ENCODE data around the gene MEAK7. TPM values are rescaled to one million over a fixed set of nuclear protein-coding genes. Genes with fewer than 3 reads are reported as not detected.

MEAK7 gene
- total and polyA plus RNA-seq, 2 donors, result 4.4 to 7.3 TPM

DNA sequence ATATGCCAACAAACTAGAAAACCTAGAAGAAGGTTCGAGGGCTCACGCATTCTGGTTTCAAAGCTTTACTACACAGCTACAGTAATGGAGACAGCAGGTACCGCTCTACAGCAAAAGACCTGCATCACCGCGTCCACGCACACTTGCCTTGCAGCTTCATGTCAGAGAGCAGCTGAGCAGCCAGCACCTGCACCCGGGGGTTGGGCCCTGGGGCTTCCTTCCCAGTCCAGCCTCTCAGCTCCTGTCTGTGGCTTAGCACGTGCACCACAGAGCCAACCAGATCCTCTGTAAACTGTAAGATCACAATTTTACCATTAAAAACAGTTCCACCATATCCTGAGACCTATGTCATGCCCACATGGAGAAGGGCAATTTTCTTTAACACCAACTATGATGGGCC is 15.3 kb downstream of the MEAK7 start:
- peaks cover 0 to 5% of the 10 kb centered on the region in 2 donors for H3K9me3 ChIP-seq (ENCODE audit: control insufficient read depth in 2 of 2, insufficient read depth in 1 of 2, low read length in 1 of 2)
- peak overlapping the region in 1 of 2 donors; percentile 18 for H3K27ac ChIP-seq (ENCODE audit: low read depth in 1 of 2, low read length in 1 of 2)
- H3K36me3 ChIP-seq (ENCODE audit: control insufficient read depth in 2 of 2, insufficient read depth in 2 of 2, low read length in 1 of 2), result peaks cover 0 to 9% of the 10 kb centered on the region in 2 donors
- H3K27me3 ChIP-seq (ENCODE audit: control insufficient read depth in 2 of 2, insufficient read depth in 1 of 2, low read length in 1 of 2), result no peaks in the 10 kb centered on the region
- 56% methylated on average over 8 of the region's 8 CpGs for WGBS
- H3K4me1 ChIP-seq (ENCODE audit: control insufficient read depth in 2 of 2, insufficient read depth in 2 of 2, low read length in 2 of 2), result peaks cover 0 to 6% of the 10 kb centered on the region in 2 donors
- H3K4me3 ChIP-seq (ENCODE audit: low read length in 2 of 2), result no peak overlapping the region
- DNase-seq (ENCODE audit: low read depth in 6 of 9, low spot score in 9 of 9), result peak in 4 of 9 donors; percentile 48 to 70 (median 50)

DNA sequence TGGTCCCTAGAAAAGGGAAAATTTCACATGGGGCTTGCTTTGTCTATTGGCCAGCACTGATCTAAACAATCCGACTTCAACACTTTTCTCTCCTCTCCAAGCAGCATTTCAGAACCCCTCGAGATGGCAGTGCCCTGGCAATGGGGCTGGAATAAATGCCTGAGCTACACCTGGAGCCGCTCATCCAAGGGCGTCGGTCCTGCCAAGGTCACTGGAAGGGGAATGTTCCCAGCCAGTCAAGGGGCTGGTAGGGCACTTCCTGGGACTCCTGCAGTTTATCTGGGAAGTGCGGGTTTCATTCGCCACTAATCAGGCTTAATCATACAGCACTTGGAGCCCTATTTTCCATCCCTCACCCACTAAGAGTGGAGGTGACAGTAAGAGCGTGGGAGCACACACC is 17.1 kb downstream of the MEAK7 start:
- Histone ChIP-seq H3K4me1 (ENCODE audit: control insufficient read depth in 2 of 2, insufficient read depth in 2 of 2, low read length in 2 of 2) (peaks cover 0 to 6% of the 10 kb centered on the region in 2 donors), H3K9me3 (ENCODE audit: control insufficient read depth in 2 of 2, insufficient read depth in 1 of 2, low read length in 1 of 2) (no peaks in the 10 kb centered on the region), H3K27me3 (ENCODE audit: control insufficient read depth in 2 of 2, insufficient read depth in 1 of 2, low read length in 1 of 2) (no peaks in the 10 kb centered on the region), H3K4me3 (ENCODE audit: low read length in 2 of 2) (no peak overlapping the region), H3K36me3 (ENCODE audit: control insufficient read depth in 2 of 2, insufficient read depth in 2 of 2, low read length in 1 of 2) (peaks cover 0 to 7% of the 10 kb centered on the region in 2 donors), H3K27ac (ENCODE audit: low read depth in 1 of 2, low read length in 1 of 2) (no peak overlapping the region)
- DNase-seq (ENCODE audit: low read depth in 6 of 9, low spot score in 9 of 9), result no peak
- 98% methylated on average over 8 of the region's 8 CpGs for WGBS

GRCh38 chr16:84486551-84487235 is 17.8 kb downstream of the MEAK7 start:
- Histone ChIP-seq H3K4me3 (ENCODE audit: low read length in 2 of 2) (no peak overlapping the region), H3K27me3 (ENCODE audit: control insufficient read depth in 2 of 2, insufficient read depth in 1 of 2, low read length in 1 of 2) (no peaks in the 10 kb centered on the region), H3K4me1 (ENCODE audit: control insufficient read depth in 2 of 2, insufficient read depth in 2 of 2, low read length in 2 of 2) (peaks cover 0 to 6% of the 10 kb centered on the region in 2 donors), H3K27ac (ENCODE audit: low read depth in 1 of 2, low read length in 1 of 2) (no peak overlapping the region), H3K9me3 (ENCODE audit: control insufficient read depth in 2 of 2, insufficient read depth in 1 of 2, low read length in 1 of 2) (no peaks in the 10 kb centered on the region), H3K36me3 (ENCODE audit: control insufficient read depth in 2 of 2, insufficient read depth in 2 of 2, low read length in 1 of 2) (peaks cover 0 to 7% of the 10 kb centered on the region in 2 donors)
- 95% methylated on average over 17 of the region's 17 CpGs for WGBS
- DNase-seq (ENCODE audit: low read depth in 6 of 9, low spot score in 9 of 9), result no peak

DNA sequence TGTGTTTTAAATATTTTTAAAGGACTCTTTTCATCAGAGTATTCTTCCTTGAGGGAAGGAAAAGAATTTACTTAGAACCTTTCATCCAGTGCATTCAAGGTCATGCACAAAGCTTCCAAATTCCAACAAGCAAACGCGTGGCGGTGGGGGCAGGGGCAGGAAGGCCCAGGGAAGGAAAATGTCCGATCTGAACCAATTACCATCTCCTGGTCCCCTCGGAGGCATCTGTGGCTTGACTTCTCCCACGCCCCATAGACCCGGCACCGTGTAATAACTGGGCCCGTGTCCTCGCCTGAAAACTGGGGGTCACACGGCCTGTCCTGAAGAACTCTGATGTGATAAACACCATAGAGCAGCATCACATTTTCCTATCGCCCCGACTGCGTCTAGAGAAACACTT is 18.3 kb downstream of the MEAK7 start:
- 94% methylated on average over 14 of the region's 14 CpGs for WGBS
- H3K27ac ChIP-seq (ENCODE audit: low read depth in 1 of 2, low read length in 1 of 2), result no peak overlapping the region
- no peaks in the 10 kb centered on the region for H3K9me3 ChIP-seq (ENCODE audit: control insufficient read depth in 2 of 2, insufficient read depth in 1 of 2, low read length in 1 of 2)
- H3K27me3 ChIP-seq (ENCODE audit: control insufficient read depth in 2 of 2, insufficient read depth in 1 of 2, low read length in 1 of 2), result no peaks in the 10 kb centered on the region
- peaks cover 0 to 6% of the 10 kb centered on the region in 2 donors for H3K4me1 ChIP-seq (ENCODE audit: control insufficient read depth in 2 of 2, insufficient read depth in 2 of 2, low read length in 2 of 2)
- H3K4me3 ChIP-seq (ENCODE audit: low read length in 2 of 2), result no peak overlapping the region
- peaks cover 0 to 7% of the 10 kb centered on the region in 2 donors for H3K36me3 ChIP-seq (ENCODE audit: control insufficient read depth in 2 of 2, insufficient read depth in 2 of 2, low read length in 1 of 2)
- DNase-seq (ENCODE audit: low read depth in 6 of 9, low spot score in 9 of 9), result no peak

- Histone ChIP-seq H3K4me1 (ENCODE audit: control insufficient read depth in 2 of 2, insufficient read depth in 2 of 2, low read length in 2 of 2) (peaks cover 0 to 6% of the 10 kb centered on the region in 2 donors), H3K27me3 (ENCODE audit: control insufficient read depth in 2 of 2, insufficient read depth in 1 of 2, low read length in 1 of 2) (no peaks in the 10 kb centered on the region), H3K27ac (ENCODE audit: low read depth in 1 of 2, low read length in 1 of 2) (no peak overlapping the region), H3K4me3 (ENCODE audit: low read length in 2 of 2) (no peak overlapping the region), H3K9me3 (ENCODE audit: control insufficient read depth in 2 of 2, insufficient read depth in 1 of 2, low read length in 1 of 2) (no peaks in the 10 kb centered on the region), H3K36me3 (ENCODE audit: control insufficient read depth in 2 of 2, insufficient read depth in 2 of 2, low read length in 1 of 2) (peaks cover 3 to 7% of the 10 kb centered on the region in 2 donors)
- 96% methylated on average over 16 of the region's 16 CpGs for WGBS
- DNase-seq (ENCODE audit: low read depth in 6 of 9, low spot score in 9 of 9), result no peak
These were observed 19.0 kb downstream of the MEAK7 start for GRCh38 chr16:84485255-84486010.

DNA sequence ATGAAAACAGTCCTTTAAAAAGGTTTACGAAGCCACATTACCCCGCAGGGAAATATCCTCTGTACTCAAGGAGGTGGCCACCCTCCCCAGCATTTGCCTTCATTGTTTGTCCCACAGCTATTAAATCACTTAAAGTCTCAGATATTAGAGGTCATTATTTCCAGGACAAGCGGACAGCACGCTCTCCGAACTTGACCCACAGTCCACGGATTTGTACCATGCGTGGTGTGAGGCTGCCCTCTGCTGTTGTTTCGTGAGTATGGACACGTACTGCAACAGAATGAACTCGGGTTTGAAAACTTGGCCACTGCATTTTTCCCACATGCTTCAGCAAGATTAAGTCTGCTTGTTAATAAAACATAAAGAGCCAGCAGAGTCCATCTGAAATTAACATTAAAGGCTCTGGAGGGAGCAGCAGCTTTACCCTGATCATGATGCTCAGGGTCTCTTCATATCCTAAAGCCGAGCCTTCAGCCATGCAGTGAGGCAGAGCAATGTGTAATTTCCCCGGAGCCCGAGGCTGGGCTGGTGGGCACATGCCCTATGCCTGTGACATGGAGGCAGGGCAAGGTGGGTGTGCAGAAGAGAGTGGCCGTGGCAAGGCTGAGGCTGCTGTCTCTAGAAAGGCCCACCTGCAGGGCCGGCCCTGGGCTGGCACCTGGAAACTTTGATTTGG is 19.7 kb downstream of the MEAK7 start:
- no peak overlapping the region for H3K27ac ChIP-seq (ENCODE audit: low read depth in 1 of 2, low read length in 1 of 2)
- DNase-seq (ENCODE audit: low read depth in 6 of 9, low spot score in 9 of 9), result no peak
- H3K4me1 ChIP-seq (ENCODE audit: control insufficient read depth in 2 of 2, insufficient read depth in 2 of 2, low read length in 2 of 2), result peaks cover 0 to 6% of the 10 kb centered on the region in 2 donors
- H3K9me3 ChIP-seq (ENCODE audit: control insufficient read depth in 2 of 2, insufficient read depth in 1 of 2, low read length in 1 of 2), result no peaks in the 10 kb centered on the region
- H3K36me3 ChIP-seq (ENCODE audit: control insufficient read depth in 2 of 2, insufficient read depth in 2 of 2, low read length in 1 of 2), result peaks cover 7 to 8% of the 10 kb centered on the region in 2 donors
- H3K4me3 ChIP-seq (ENCODE audit: low read length in 2 of 2), result no peak overlapping the region
- no peaks in the 10 kb centered on the region for H3K27me3 ChIP-seq (ENCODE audit: control insufficient read depth in 2 of 2, insufficient read depth in 1 of 2, low read length in 1 of 2)
- 88% methylated on average over 15 of the region's 15 CpGs for WGBS

GRCh38 chr16:84483882-84484565 is 20.4 kb downstream of the MEAK7 start:
- Histone ChIP-seq H3K9me3 (ENCODE audit: control insufficient read depth in 2 of 2, insufficient read depth in 1 of 2, low read length in 1 of 2) (no peaks in the 10 kb centered on the region), H3K4me3 (ENCODE audit: low read length in 2 of 2) (no peak overlapping the region)
- no peak for DNase-seq (ENCODE audit: low read depth in 6 of 9, low spot score in 9 of 9)

DNA sequence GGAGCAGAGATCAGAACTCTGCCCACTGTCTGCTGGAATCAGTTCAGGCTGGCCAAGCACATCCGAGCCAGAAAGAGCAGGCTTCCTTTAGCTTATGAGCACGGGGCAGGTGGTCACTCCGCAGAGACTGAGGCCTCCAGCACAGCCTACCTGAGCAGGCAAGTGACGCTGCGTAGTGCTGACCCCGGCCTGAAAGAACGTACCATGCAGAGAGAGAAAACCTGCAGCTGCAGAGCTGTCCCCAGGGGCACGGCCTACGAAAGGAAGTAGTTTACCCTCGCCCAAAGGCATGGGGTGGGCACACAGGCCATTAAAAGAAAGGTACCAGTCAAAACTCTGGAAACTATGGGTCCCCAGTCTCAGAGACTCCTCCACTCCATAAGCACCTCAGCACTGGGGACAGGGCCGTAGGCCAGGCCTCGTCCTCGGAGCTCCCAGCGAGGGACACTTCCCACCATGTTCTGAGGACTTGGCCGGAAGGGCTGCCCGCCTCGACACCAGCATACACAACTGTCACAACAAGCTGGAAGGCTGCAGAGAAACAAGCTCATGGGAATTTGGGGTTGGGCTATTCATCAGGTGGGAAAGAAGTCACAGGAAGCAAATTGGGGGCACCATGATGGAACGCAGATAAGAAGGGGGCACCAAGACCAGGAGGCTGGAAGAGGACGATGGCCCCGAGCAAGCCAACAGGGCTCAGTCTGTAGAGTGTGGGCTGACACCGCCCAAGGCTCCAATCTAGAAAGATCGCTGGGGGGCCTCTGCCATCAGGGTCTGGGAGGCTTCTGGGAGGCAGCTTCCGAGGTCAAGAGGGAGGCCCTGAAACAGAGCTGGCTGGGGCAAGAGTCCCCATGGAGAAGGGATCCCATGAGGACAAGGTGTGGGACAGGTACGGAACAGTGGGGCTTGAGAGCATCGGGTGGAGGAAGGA is 21.2 kb downstream of the MEAK7 start:
- peaks cover 10% of the 10 kb centered on the region in 2 donors for H3K36me3 ChIP-seq (ENCODE audit: control insufficient read depth in 2 of 2, insufficient read depth in 2 of 2, low read length in 1 of 2)

More at GRCh38 chr16:84483882-84484565, 20.4 kb downstream of the MEAK7 start:
- H3K27ac ChIP-seq (ENCODE audit: low read depth in 1 of 2, low read length in 1 of 2), result no peak overlapping the region
- H3K4me1 ChIP-seq (ENCODE audit: control insufficient read depth in 2 of 2, insufficient read depth in 2 of 2, low read length in 2 of 2), result no peaks in the 10 kb centered on the region
- H3K36me3 ChIP-seq (ENCODE audit: control insufficient read depth in 2 of 2, insufficient read depth in 2 of 2, low read length in 1 of 2), result peaks cover 7 to 10% of the 10 kb centered on the region in 2 donors
- WGBS, result 95% methylated on average over 19 of the region's 19 CpGs
- no peaks in the 10 kb centered on the region for H3K27me3 ChIP-seq (ENCODE audit: control insufficient read depth in 2 of 2, insufficient read depth in 1 of 2, low read length in 1 of 2)

More for the DNA sequence above, 21.2 kb downstream of the MEAK7 start:
- H3K4me1 ChIP-seq (ENCODE audit: control insufficient read depth in 2 of 2, insufficient read depth in 2 of 2, low read length in 2 of 2), result no peaks in the 10 kb centered on the region
- H3K27me3 ChIP-seq (ENCODE audit: control insufficient read depth in 2 of 2, insufficient read depth in 1 of 2, low read length in 1 of 2), result no peaks in the 10 kb centered on the region
- no peaks in the 10 kb centered on the region for H3K9me3 ChIP-seq (ENCODE audit: control insufficient read depth in 2 of 2, insufficient read depth in 1 of 2, low read length in 1 of 2)
- H3K4me3 ChIP-seq (ENCODE audit: low read length in 2 of 2), result no peak overlapping the region
- H3K27ac ChIP-seq (ENCODE audit: low read depth in 1 of 2, low read length in 1 of 2), result no peak overlapping the region
- 96% methylated on average over 25 of the region's 25 CpGs for WGBS
- no peak for DNase-seq (ENCODE audit: low read depth in 6 of 9, low spot score in 9 of 9)
